Spleen (tissue), 11 donors: ENCODE results near the gene STS. TPM values are rescaled to one million over a fixed set of nuclear protein-coding genes. Genes with fewer than 3 reads are reported as not detected.

Experiments used
- DNase-seq: peaks from one replicate; pipeline ENCODE4 v3.0.0-alpha.2; 2020
- H3K27ac ChIP-seq, 8 donors: fragments of 200-600 bp; sonication (generic) in 7 of 8; 1 replicate in 4 of 8; 2 replicates in 4 of 8; pipeline versions ENCODE4 v1.5.0 to v1.8.0; 2016 to 2021; ENCODE audit warnings: inconsistent platforms in 4 of 8, mild to moderate bottlenecking in 4 of 8, moderate library complexity in 1 of 8
- H3K27me3 ChIP-seq, 7 donors: fragments of 200-600 bp; sonication (generic) in 6 of 7; replicated peaks in 1 of 7; 1 replicate in 4 of 7; 2 replicates in 3 of 7; pipeline versions ENCODE4 v1.5.0 to v1.8.0; 2016 to 2021; ENCODE audit warnings: inconsistent platforms in 3 of 7, mild to moderate bottlenecking in 1 of 7
- H3K36me3 ChIP-seq, 6 donors: fragments of 200-600 bp; sonication (generic) in 5 of 6; 1 replicate in 4 of 6; 2 replicates in 2 of 6; pipeline versions ENCODE4 v1.5.0 to v1.8.0; 2016 to 2021; ENCODE audit warnings: inconsistent platforms in 2 of 6
- H3K4me1 ChIP-seq, 6 donors: fragments of 200-600 bp; sonication (generic) in 5 of 6; 1 replicate in 3 of 6; 2 replicates in 3 of 6; pipeline versions ENCODE4 v1.5.0 to v1.8.0; 2016 to 2021; ENCODE audit warnings: inconsistent platforms in 3 of 6
- H3K4me3 ChIP-seq, 8 donors: fragments of 200-600 bp; sonication (generic) in 7 of 8; 1 replicate in 4 of 8; 2 replicates in 4 of 8; pipeline versions ENCODE4 v1.5.0 to v1.8.0; 2016 to 2021; ENCODE audit warnings: inconsistent platforms in 4 of 8, mild to moderate bottlenecking in 4 of 8, moderate library complexity in 2 of 8
- H3K9me3 ChIP-seq, 8 donors: fragments of 200-600 bp; sonication (generic) in 7 of 8; 1 replicate in 4 of 8; 2 replicates in 4 of 8; pipeline versions ENCODE4 v1.5.0 to v1.8.0; 2016 to 2021; ENCODE audit warnings: inconsistent platforms in 4 of 8
- CTCF ChIP-seq, 11 experiments: fragments of 200-600 bp in 7 of 11; fragments of 450-650 bp in 4 of 11; sonication (generic) in 4 of 11; IDR thresholded peaks in 8 of 11; conservative IDR thresholded peaks in 3 of 11; 1 replicate in 7 of 11; 2 replicates in 4 of 11; pipeline versions ENCODE4 v1.4.0 to v1.8.0; 2016 to 2021; ENCODE audit warnings: antibody characterized with exemption in 11 of 11, inconsistent platforms in 4 of 11, mild to moderate bottlenecking in 1 of 11
- POLR2A ChIP-seq, 3 donors: fragments of 450-650 bp; IDR thresholded peaks; one replicate each; pipeline ENCODE4 v1.5.1; 2017; ENCODE audit warnings: antibody characterized with exemption in 3 of 3, mild to moderate bottlenecking in 1 of 3
- POLR2AphosphoS5 ChIP-seq, 3 donors: sonication (generic); formaldehyde crosslinking; IDR thresholded peaks; one replicate each; pipeline ENCODE4 v1.5.1; 2017; ENCODE audit warnings: antibody characterized with exemption in 3 of 3
- WGBS, 5 donors: extraction: QIAGEN DNeasy Blood & Tissue Kit in 3 of 5; methylation state at CpG; one replicate each; pipeline versions ENCODE4 v1.1.5 to v1.1.7; 2013 to 2018; 5-methylcytosine and 5-hydroxymethylcytosine counted together
- intact Hi-C: fragments of 100-400 bp; cut with DNase I; formaldehyde crosslinking; loops from one replicate; pipeline ENCODE4 v1.15.0; 2023; ENCODE audit warnings: low total_unique reads
- polyA plus RNA-seq, 3 donors: library from polyadenylated mRNA; stranded (reverse); fragments of 200-250 nt; gene quantifications; one replicate each; pipeline ENCODE4 v1.2.1, GENCODE V29; 2013
- total RNA-seq, 7 donors: library from RNA; depleted of rRNA in 3 of 7; stranded (reverse); fragments of >200 nt in 3 of 7; fragmentation: NEBNext Ultra II Directional in 4 of 7; extraction: Animal tissue kit (Norgen Biotek cat#: 25700) in 4 of 7; gene quantifications; one replicate each; pipeline versions ENCODE4 v1.1.0 to v1.2.1, GENCODE V29; 2016 to 2021
- donor health status: healthy with polysubstance abuse.
- donor health status: DM: no; HTN: no; CAD: no; lungs with moderate emphysema.
- donor health status: DM: no; HTN: no; CAD: no.
- donor health status: Bipolar disorder and iron deficiency.
- donor health status: healthy.
- donor health status: DM: no; HTN: no; CAD: no.
- donor health status: DM: yes; HTN: yes; CAD: no.

The STS gene
- total and polyA plus RNA-seq, 10 donors, result 1.3 to 11.9 (median 7.4) TPM

- Histone ChIP-seq H3K4me3 (no peak overlapping the region), H3K27ac (no peak overlapping the region), H3K9me3 (peaks cover 0 to 11% (median 0%) of the 10 kb centered on the region in 8 donors), H3K36me3 (peaks cover 0 to 20% (median 0%) of the 10 kb centered on the region in 6 donors), H3K27me3 (no peaks in the 10 kb centered on the region), H3K4me1 (peaks cover 0 to 8% (median 0%) of the 10 kb centered on the region in 6 donors)
- 84 to 96% (median 93%) methylated on average over 2 of the region's 2 CpGs for WGBS, 5 donors
- TF ChIP-seq CTCF (IDR thresholded peaks at IDR 0.05 in 8 of 11, conservative IDR thresholded peaks at IDR 0.05 in 3 of 11) (no peak), POLR2A (IDR thresholded peaks at IDR 0.05) (no peak), POLR2AphosphoS5 (IDR thresholded peaks at IDR 0.05) (no peak)
- DNase-seq, result no peak
- intact Hi-C loops, result no loop called here
Observed at GRCh38 chrX:7127056-7127455, 20.5 kb upstream of the STS start.

GRCh38 chrX:7131621-7132020 is 15.9 kb upstream of the STS start:
- Histone ChIP-seq H3K9me3 (no peaks in the 10 kb centered on the region), H3K27ac (no peak overlapping the region), H3K4me1 (peaks cover 8 to 18% (median 15%) of the 10 kb centered on the region in 6 donors), H3K36me3 (peaks cover 0 to 6% (median 0%) of the 10 kb centered on the region in 6 donors), H3K27me3 (no peaks in the 10 kb centered on the region), H3K4me3 (no peak overlapping the region)
- no peak for TF ChIP-seq CTCF (IDR thresholded peaks at IDR 0.05 in 8 of 11, conservative IDR thresholded peaks at IDR 0.05 in 3 of 11)
- no peak for TF ChIP-seq POLR2A (IDR thresholded peaks at IDR 0.05)
- TF ChIP-seq POLR2AphosphoS5 (IDR thresholded peaks at IDR 0.05), result no peak
- intact Hi-C loops, result no loop called here
- DNase-seq, result no peak
- 87 to 97% (median 90%) methylated on average over 11 to 13 of the region's 13 CpGs for whole genome bisulfite sequencing, 5 donors

- no peaks in the 10 kb centered on the region for H3K27me3 ChIP-seq
- peaks cover 0 to 6% (median 0%) of the 10 kb centered on the region in 6 donors for H3K36me3 ChIP-seq
- no peaks in the 10 kb centered on the region for H3K9me3 ChIP-seq
- H3K4me1 ChIP-seq, result peaks cover 8 to 18% (median 15%) of the 10 kb centered on the region in 6 donors
- intact Hi-C loops, result no loop called here
- no peak for DNase-seq
- WGBS, 5 donors, result 68 to 79% (median 70%) methylated on average over 3 of the region's 3 CpGs
- H3K4me3 ChIP-seq, result no peak overlapping the region
- peak overlapping the region in 4 of 8 donors; percentile 13 to 47 (median 38) for H3K27ac ChIP-seq
- TF ChIP-seq POLR2A (IDR thresholded peaks at IDR 0.05) (no peak), POLR2AphosphoS5 (IDR thresholded peaks at IDR 0.05) (no peak), CTCF (IDR thresholded peaks at IDR 0.05 in 8 of 11, conservative IDR thresholded peaks at IDR 0.05 in 3 of 11) (peak in 7 of 11 experiments; percentile 29 to 46 (median 37))
Observed at GRCh38 chrX:7132335-7133049, 15.0 kb upstream of the STS start.

GRCh38 chrX:7133050-7133440 is 14.5 kb upstream of the STS start:
- H3K27me3 ChIP-seq, result no peaks in the 10 kb centered on the region
- no peaks in the 10 kb centered on the region for H3K9me3 ChIP-seq
- no peak for DNase-seq
- H3K4me1 ChIP-seq, result peaks cover 8 to 18% (median 15%) of the 10 kb centered on the region in 6 donors
- TF ChIP-seq POLR2A (IDR thresholded peaks at IDR 0.05) (no peak), POLR2AphosphoS5 (IDR thresholded peaks at IDR 0.05) (no peak), CTCF (IDR thresholded peaks at IDR 0.05 in 8 of 11, conservative IDR thresholded peaks at IDR 0.05 in 3 of 11) (no peak)
- WGBS, 5 donors, result 39 to 53% (median 45%) methylated on average over 8 of the region's 8 CpGs
- peak overlapping the region in 5 of 8 donors; percentile 13 to 47 (median 42) for H3K27ac ChIP-seq
- intact Hi-C loops, result no loop called here
- no peak overlapping the region for H3K4me3 ChIP-seq
- peaks cover 0 to 6% (median 0%) of the 10 kb centered on the region in 6 donors for H3K36me3 ChIP-seq
